GM15510 (cell line): Measurements from ENCODE around the gene COMMD7.

ENCODE experiments used
- POLR2A ChIP-seq: IDR thresholded peaks from 3 replicates; pipeline ENCODE4 v1.6.1; 2011; ENCODE audit warnings: borderline replicate concordance; ENCODE audit not compliant: insufficient read length; ENCODE audit errors: extremely low read depth

The COMMD7 gene

GRCh38 chr20:32743237-32744112, at the start of gene COMMD7:
Gene COMMD7 (minus strand): TSS chr20:32743467. CDS start chr20:32743391, 76 bp downstream.
- peak; percentile 52 for TF ChIP-seq POLR2A

GRCh38 chr20:32792731-32793458, 49.6 kb upstream of the COMMD7 start:
- no peak for TF ChIP-seq POLR2A

GRCh38 chr20:32792316-32792715, 49.0 kb upstream of the COMMD7 start:
- no peak for TF ChIP-seq POLR2A

- TF ChIP-seq POLR2A = no peak
These were observed 47.4 kb upstream of the COMMD7 start for GRCh38 chr20:32790751-32791057.

GRCh38 chr20:32789896-32790750, 46.9 kb upstream of the COMMD7 start:
- TF ChIP-seq POLR2A = no peak

- TF ChIP-seq POLR2A = no peak
These were observed 43.9 kb upstream of the COMMD7 start for GRCh38 chr20:32787168-32787567.

GRCh38 chr20:32786059-32786760, 42.9 kb upstream of the COMMD7 start:
- no peak for TF ChIP-seq POLR2A

- TF ChIP-seq POLR2A = no peak
These were observed 41.3 kb upstream of the COMMD7 start for GRCh38 chr20:32784369-32785080.

- no peak for TF ChIP-seq POLR2A
These were observed 37.7 kb upstream of the COMMD7 start for GRCh38 chr20:32780749-32781655.

- no peak for TF ChIP-seq POLR2A
These were observed 37.0 kb upstream of the COMMD7 start for GRCh38 chr20:32780278-32780677.

GRCh38 chr20:32779500-32780211, 36.4 kb upstream of the COMMD7 start:
- no peak for TF ChIP-seq POLR2A
